NCI-H1417 (cell line): ENCODE results near the gene LTBP1.

Experiments
- DNase-seq, 3 experiments: peaks; one replicate each; lab custom pipeline; 2025; lab: John Stamatoyannopoulos, UW

LTBP1 gene

GRCh38 chr2:33011941-33012340, 65.2 kb downstream of the LTBP1 start:
- no peak for DNase-seq

DNA sequence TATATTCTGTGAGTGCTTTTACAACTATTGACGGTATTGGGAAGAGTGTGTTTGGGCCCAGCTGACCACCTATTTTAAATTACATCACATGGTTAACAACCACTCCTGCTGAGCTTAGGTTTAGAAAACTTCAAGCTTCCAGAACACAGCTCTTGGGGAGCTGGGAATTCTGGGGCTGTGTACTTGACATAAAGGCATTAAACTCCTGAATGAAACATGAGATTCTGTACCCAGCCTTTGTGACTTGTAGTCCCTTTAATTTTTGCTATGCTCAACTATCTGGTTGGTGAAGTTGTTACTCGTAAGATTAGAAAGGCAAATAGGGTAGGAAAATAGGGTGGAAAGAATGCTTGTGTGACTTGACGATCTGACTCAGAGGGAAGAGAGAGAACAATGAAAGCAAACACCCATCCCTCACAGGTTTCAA, 66.9 kb downstream of the LTBP1 start:
- no peak for DNase-seq

GRCh38 chr2:33014268-33014667, 67.5 kb downstream of the LTBP1 start:
- peak in 2 of 3 experiments; percentile 5 to 47 for DNase-seq

DNA sequence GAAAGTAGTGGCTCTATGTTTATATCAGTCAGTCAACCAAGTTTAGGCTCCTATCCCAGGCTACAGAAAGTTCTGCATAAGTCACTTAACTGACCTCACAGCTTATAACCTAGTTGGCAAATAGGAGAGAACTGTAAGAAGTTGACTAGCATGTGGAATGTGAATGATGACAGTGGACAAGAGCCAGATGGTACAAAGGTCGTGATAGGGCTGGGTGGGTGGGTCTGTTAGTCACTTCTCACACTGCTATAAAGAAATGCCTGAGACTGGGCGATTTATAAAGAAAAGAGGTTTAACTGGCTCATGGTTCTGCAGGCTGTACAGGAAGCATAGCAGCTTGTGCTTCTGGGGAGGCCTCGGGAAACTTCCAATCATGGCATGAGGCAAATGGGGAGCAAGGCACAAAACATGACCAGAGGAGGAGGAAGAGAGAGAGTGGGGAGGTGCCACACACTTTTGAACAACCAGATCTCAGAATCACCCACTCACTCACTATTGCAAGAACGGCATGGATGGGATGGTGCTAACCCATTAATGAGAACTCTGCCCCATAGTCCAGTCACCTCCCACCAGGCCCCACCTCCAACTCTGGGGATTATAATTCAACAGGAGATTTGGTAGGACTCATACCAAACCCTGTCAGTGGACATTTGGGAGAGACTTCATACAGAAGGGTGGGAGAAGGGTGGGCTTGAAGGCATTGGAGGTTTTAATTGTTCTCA, 68.8 kb downstream of the LTBP1 start:
- no peak for DNase-seq

DNA sequence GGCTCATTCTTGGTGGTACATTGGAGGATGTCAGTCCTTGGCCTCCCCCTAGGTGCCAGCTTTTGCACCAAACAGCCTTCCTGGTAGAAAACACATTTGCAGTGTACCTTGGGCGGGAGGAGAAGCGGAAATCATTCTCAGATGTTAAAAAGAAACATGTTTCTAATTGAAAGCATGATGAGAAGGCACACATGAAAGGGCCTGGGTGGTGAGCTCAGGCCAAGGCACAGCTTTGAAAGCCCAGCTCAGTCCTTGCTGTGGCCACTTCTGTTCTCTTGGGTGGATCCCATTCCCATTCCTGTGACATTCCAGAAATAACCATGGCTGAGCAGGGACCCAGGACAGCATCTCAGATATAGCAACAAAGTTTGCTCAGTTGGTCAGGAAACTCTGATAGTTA, 71.5 kb downstream of the LTBP1 start:
- no peak for DNase-seq

DNA sequence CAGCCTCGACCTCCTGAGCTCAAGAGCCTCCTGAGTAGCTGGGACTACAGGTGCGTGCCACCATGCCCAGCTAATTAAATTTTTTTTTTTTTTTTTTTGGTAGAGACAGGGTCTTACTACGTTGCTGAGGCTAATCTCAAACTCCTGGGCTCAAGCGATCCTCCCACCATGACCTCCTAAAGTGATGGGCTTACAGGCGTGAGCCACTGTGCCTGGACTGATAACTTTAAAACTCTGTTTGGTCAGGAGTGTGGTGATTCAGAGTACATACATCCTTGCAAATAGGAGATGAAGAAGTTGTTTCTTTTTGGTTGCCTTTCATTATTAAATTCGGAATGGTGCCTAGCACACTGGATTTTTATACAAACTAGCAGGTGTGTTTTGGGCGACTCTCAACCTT, 73.0 kb downstream of the LTBP1 start:
- no peak for DNase-seq

GRCh38 chr2:33020883-33021282, 74.1 kb downstream of the LTBP1 start:
- no peak for DNase-seq

GRCh38 chr2:33021542-33022227, 74.9 kb downstream of the LTBP1 start:
- peak in 1 of 3 experiments; percentile 17 for DNase-seq

- DNase-seq = no peak
Measured at GRCh38 chr2:33022395-33022985, 75.7 kb downstream of the LTBP1 start.

DNA sequence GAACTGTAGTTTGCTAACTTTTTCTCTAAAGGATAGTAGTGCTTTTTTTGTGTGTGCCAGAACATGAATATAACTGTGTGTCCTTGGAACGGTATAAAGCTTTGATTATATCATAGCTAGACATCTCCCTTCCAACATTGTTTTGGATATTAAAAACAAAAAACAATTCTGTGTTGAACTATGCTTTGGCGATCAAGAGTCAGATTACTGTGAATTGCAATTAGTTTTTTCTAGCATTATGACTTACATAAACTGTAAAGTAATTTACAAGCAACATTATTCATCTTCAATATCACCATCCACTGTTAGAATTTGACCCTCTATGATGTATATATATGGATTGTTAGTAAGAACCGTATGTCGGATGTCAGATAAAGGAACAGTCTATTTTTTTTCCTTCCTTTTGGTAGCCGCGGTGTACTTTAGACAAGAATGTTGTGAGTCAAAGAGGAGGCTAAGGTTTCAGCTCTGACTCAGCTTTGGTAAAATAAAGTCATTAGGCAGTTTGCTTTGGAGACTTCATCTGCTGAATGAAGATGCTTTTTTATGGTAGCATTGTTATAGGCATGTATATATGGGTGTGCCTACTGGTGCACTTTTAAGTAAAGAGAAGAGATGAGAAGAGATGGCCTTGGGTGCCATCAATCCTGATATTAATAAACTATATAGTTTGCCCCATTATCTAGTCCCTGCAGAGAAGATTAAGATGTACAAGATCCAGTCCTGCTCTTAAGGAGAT, 76.4 kb downstream of the LTBP1 start:
- no peak for DNase-seq

GRCh38 chr2:33023728-33024500, 77.2 kb downstream of the LTBP1 start:
- no peak for DNase-seq

GRCh38 chr2:33024758-33025157, 78.0 kb downstream of the LTBP1 start:
- DNase-seq = no peak

DNA sequence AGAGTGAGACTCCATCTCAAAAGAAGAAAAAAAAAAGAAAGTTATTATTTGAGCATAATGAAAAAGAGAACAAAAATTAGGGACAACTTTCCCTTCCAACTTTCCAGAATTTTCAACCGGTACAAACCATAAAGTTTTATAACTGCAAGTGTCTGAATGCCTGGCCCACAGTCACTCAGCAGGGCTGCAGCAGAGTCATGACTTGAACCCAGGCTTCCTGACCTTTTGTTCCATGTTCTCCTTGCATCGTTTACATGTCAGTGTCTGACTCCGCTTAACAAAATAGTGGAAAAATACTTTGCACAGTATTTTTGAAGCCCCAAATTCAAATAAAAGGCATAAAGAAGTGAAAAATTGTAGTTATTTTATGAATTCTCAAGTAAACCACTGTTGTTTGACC, 82.7 kb downstream of the LTBP1 start:
- no peak for DNase-seq

DNA sequence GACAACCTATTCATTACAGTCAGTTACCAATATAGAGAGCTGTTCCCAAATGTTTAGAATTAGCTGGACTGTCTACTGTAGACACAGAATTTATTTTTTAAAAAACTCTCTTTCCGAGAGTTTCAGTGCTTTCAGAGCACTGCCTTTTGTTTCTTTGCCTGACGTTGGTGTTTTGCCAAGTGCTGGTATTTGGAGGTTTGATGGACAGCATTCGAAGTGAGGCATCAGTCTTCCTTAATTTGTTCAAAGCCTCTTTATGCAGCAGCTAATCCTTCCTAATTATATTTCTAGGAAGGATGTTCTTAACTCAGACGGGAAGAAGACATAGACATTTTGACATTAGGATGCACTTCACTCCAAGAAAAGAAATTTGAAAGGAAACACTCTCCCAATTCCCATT, 83.2 kb downstream of the LTBP1 start:
- DNase-seq = no peak

GRCh38 chr2:33030326-33030725, 83.6 kb downstream of the LTBP1 start:
- no peak for DNase-seq

- DNase-seq = no peak
Measured at GRCh38 chr2:33032245-33032644, 85.5 kb downstream of the LTBP1 start.

DNA sequence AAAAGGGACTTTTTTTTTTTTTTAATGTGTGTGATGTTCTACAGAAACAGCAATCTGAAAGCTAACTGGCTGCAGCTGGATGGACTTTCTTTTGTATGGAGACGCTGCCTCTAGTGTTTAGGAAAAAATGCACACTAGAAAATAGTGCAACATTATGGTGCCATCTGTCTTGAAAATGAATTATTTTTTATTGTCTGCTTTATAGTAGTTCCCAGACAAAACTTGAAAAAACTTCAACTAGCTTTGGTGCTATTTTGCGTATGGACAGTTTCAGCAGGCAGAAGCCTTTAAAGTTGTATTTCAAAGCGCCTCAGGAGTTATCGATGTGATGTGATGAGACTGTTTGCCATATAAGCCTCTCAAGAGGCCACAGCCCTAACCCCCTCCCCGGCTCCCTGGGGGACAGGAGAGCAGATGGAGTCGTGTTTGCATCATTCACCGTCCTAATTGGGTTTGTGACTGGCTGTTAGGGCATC, 86.9 kb downstream of the LTBP1 start:
- DNase-seq = peak; percentile 69 to 85 (median 83)

- peak in 1 of 3 experiments; percentile 18 for DNase-seq
Measured at GRCh38 chr2:33034784-33035183, 88.0 kb downstream of the LTBP1 start.

GRCh38 chr2:33038230-33038629, 91.5 kb downstream of the LTBP1 start:
- DNase-seq = no peak

DNA sequence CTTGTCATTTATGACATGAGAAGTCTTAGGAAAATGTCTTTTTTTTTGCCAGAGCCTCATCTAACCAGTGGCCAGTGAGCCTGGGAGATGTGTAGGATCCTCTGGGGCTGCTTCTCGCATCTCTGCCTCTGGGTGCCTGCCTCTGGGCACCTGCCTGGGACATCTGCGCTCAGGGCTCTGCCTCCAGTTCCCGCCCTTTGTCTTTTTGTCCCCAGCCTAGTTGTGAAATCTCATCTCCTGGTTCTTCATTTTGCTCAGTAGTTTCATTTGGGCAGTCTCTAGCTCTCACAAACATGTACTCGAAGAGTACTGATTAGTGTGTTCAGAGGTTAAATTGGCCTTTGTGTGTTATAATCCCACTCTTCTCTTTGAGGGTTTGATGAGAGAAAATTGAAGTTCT, 92.0 kb downstream of the LTBP1 start:
- no peak for DNase-seq

DNA sequence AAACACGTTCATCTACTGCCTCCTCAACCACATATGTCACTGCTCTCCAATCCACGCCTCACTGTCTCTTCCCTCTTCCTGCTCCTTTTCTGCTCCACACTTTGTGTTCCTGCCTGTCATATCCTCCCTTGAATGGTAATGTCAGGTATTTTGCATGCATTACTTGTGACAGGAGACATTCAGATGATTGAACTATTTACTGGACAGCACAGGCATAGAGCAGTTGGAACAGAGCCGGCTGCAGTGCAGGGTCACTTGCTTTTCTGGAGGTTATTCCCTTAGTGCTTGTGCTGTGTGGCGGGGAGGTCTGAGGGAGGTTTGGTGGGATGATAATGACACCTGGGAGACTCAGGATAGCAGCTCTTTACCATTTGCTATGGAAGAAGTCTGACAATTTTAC, 93.8 kb downstream of the LTBP1 start:
- DNase-seq = no peak

GRCh38 chr2:33042265-33042664, 95.5 kb downstream of the LTBP1 start:
- no peak for DNase-seq
